Measurements from ENCODE around the gene IL34. TPM values are rescaled to one million over a fixed set of nuclear protein-coding genes. Genes with fewer than 3 reads are reported as not detected.

IL34 gene
- polyA plus RNA-seq, 1 donor (not counting 4 experiments of a cell fraction or from before 2014, with no cell fraction given): 0.08 TPM

DNA sequence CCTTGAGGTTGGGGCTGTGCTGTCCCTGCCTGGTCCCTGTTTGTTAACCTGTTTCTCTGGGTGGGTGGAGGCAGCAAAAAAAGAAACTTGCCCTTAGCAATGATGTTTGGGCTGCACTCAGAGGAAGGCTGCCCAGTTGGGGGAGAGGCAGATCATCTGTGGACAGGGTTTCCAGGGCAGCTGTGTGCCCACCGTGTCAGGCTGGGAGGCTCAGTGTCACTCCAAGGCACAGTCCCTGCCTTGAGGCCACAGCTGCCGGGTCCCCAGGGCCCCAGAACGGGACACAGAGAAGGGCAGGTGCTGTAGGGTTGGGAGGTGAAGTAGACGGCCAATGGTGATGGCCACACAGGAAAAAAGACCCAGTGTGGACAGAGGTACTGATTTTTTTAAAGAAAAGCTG lies 3.9 kb downstream of the IL34 start:
- FAIRE-seq (no peak), DNase-seq (ENCODE audit: low read depth, low spot score) (no peak)
- Histone ChIP-seq H3K4me2 (ENCODE audit: control insufficient read depth, extremely low read depth, insufficient read depth, low read depth, low read length) (no peak overlapping the region), H3K36me3 (ENCODE audit: control insufficient read depth in 2 of 2, extremely low read depth in 1 of 2, insufficient read depth in 2 of 2, low read length in 2 of 2) (no peaks in the 10 kb centered on the region), H4K20me1 (ENCODE audit: control insufficient read depth, extremely low read depth, insufficient read depth, low read length) (peaks cover 3% of the 10 kb centered on the region), H3K4me3 (ENCODE audit: control insufficient read depth in 2 of 3, extremely low read depth in 1 of 3, insufficient read depth in 2 of 3, low read depth in 1 of 3, low read length in 3 of 3) (no peak overlapping the region), H2AFZ (ENCODE audit: control insufficient read depth, low read length) (no peak overlapping the region), H3K27me3 (ENCODE audit: control insufficient read depth, extremely low read depth, insufficient read depth, low read length) (no peaks in the 10 kb centered on the region), H3K79me2 (ENCODE audit: control insufficient read depth, insufficient read depth, low read length) (no peaks in the 10 kb centered on the region), H3K4me1 (ENCODE audit: control insufficient read depth, extremely low read depth, insufficient read depth, low read length) (peaks cover 5% of the 10 kb centered on the region), H3K9me1 (ENCODE audit: control insufficient read depth, extremely low read depth, insufficient read depth, low read length) (no peaks in the 10 kb centered on the region), H3K9me3 (ENCODE audit: control insufficient read depth, low read depth, low read length) (no peaks in the 10 kb centered on the region), H3K9ac (ENCODE audit: control insufficient read depth, extremely low read depth, insufficient read depth, low read length) (no peak overlapping the region), H3K27ac (ENCODE audit: control insufficient read depth, insufficient read depth, low read length) (no peak overlapping the region)
- TF ChIP-seq EZH2 (IDR thresholded peaks at IDR 0.05; ENCODE audit: low read length): no peak
- TF ChIP-seq, protein P1, sequence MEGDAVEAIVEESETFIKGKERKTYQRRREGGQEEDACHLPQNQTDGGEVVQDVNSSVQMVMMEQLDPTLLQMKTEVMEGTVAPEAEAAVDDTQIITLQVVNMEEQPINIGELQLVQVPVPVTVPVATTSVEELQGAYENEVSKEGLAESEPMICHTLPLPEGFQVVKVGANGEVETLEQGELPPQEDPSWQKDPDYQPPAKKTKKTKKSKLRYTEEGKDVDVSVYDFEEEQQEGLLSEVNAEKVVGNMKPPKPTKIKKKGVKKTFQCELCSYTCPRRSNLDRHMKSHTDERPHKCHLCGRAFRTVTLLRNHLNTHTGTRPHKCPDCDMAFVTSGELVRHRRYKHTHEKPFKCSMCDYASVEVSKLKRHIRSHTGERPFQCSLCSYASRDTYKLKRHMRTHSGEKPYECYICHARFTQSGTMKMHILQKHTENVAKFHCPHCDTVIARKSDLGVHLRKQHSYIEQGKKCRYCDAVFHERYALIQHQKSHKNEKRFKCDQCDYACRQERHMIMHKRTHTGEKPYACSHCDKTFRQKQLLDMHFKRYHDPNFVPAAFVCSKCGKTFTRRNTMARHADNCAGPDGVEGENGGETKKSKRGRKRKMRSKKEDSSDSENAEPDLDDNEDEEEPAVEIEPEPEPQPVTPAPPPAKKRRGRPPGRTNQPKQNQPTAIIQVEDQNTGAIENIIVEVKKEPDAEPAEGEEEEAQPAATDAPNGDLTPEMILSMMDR (optimal IDR thresholded peaks at IDR 0.05 in 1 of 3, IDR thresholded peaks at IDR 0.05 in 1 of 3, conservative IDR thresholded peaks at IDR 0.05 in 1 of 3; ENCODE audit: extremely low read depth in 1 of 3, insufficient read depth in 2 of 3, low read length in 3 of 3): no peak
- dilution Hi-C loops (cut with MboI; ENCODE audit: extremely low pct_ligation_motif_present, low sequenced_read_pairs): no loop called here

DNA sequence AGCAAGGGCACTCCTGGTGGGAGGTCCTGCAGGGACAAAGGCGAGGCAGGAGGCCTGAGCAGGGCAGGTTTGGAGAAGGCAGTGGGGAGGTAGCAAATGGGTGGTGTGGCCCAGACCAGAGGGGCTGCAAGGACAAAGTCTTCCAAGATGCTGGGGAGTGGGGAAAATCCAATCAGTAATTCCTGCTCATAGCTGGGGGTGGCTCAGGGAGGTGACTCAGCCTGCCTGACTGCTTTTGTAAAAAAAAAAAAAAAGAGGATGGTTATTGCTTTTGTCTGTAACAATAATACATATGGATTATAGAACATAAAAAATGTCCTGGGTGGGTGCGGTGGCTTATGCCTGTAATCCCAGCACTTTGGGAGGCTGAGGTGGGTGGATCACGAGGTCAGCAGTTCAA lies 5.2 kb downstream of the IL34 start:
- no peaks in the 10 kb centered on the region for H3K79me2 ChIP-seq (ENCODE audit: control insufficient read depth, insufficient read depth, low read length)
- H3K9me1 ChIP-seq (ENCODE audit: control insufficient read depth, extremely low read depth, insufficient read depth, low read length): no peaks in the 10 kb centered on the region
- H3K27me3 ChIP-seq (ENCODE audit: control insufficient read depth, extremely low read depth, insufficient read depth, low read length): no peaks in the 10 kb centered on the region
- peaks cover 3% of the 10 kb centered on the region for H4K20me1 ChIP-seq (ENCODE audit: control insufficient read depth, extremely low read depth, insufficient read depth, low read length)
- H3K4me2 ChIP-seq (ENCODE audit: control insufficient read depth, extremely low read depth, insufficient read depth, low read depth, low read length): no peak overlapping the region
- no peak overlapping the region for H3K4me3 ChIP-seq (ENCODE audit: control insufficient read depth in 2 of 3, extremely low read depth in 1 of 3, insufficient read depth in 2 of 3, low read depth in 1 of 3, low read length in 3 of 3)
- peaks cover 5% of the 10 kb centered on the region for H3K4me1 ChIP-seq (ENCODE audit: control insufficient read depth, extremely low read depth, insufficient read depth, low read length)
- H3K36me3 ChIP-seq (ENCODE audit: control insufficient read depth in 2 of 2, extremely low read depth in 1 of 2, insufficient read depth in 2 of 2, low read length in 2 of 2): no peaks in the 10 kb centered on the region
- FAIRE-seq (no peak), DNase-seq (ENCODE audit: low read depth, low spot score) (no peak)
- dilution Hi-C loops (cut with MboI; ENCODE audit: extremely low pct_ligation_motif_present, low sequenced_read_pairs): no loop called here
- TF ChIP-seq, protein P1 (optimal IDR thresholded peaks at IDR 0.05 in 1 of 3, IDR thresholded peaks at IDR 0.05 in 1 of 3, conservative IDR thresholded peaks at IDR 0.05 in 1 of 3; ENCODE audit: extremely low read depth in 1 of 3, insufficient read depth in 2 of 3, low read length in 3 of 3): no peak
- TF ChIP-seq EZH2 (IDR thresholded peaks at IDR 0.05; ENCODE audit: low read length): no peak
- no peak overlapping the region for H2AFZ ChIP-seq (ENCODE audit: control insufficient read depth, low read length)
- H3K9me3 ChIP-seq (ENCODE audit: control insufficient read depth, low read depth, low read length): no peaks in the 10 kb centered on the region
- no peak overlapping the region for H3K27ac ChIP-seq (ENCODE audit: control insufficient read depth, insufficient read depth, low read length)
- H3K9ac ChIP-seq (ENCODE audit: control insufficient read depth, extremely low read depth, insufficient read depth, low read length): no peak overlapping the region
